SH-SY5Y (cell line): ENCODE data around the gene OOEP.

Source experiments
- GATA2 ChIP-seq: IDR thresholded peaks from 2 replicates; pipeline ENCODE4 v1.6.1; 2011; ENCODE audit warnings: mild to moderate bottlenecking, low read depth, low read length
- GATA3 ChIP-seq: IDR thresholded peaks from 2 replicates; pipeline ENCODE4 v1.6.1; 2011; ENCODE audit warnings: low read depth, mild to moderate bottlenecking, low read length, moderate library complexity

- TF ChIP-seq GATA2 (no peak), GATA3 (no peak)
These were observed 40.9 kb downstream of the OOEP start for GRCh38 chr6:73328790-73329189.
